Heart left ventricle (tissue), 16 donors: Measurements from ENCODE around the gene DYNC1I1. TPM values are rescaled to one million over a fixed set of nuclear protein-coding genes. Genes with fewer than 3 reads are reported as not detected.

Experiments
- ATAC-seq, 4 donors: fragments of 200-7000 bp; cut with Tn5 transposase; one replicate each; pipeline ENCODE4 v1.9.1; 2020 to 2022; ENCODE audit warnings: moderate library complexity in 4 of 4, mild to moderate bottlenecking in 3 of 4, moderate number of reproducible peaks in 1 of 4
- DNase-seq, 5 donors: peaks; one replicate each; pipeline ENCODE4 v3.0.0-alpha.2; 2020
- H3K27ac ChIP-seq, 12 donors: fragments of 200-600 bp; sonication (generic) in 4 of 12; one replicate each; pipeline versions ENCODE4 v1.5.0 to v1.8.0; 2016 to 2022; ENCODE audit warnings: mild to moderate bottlenecking in 2 of 12
- H3K27me3 ChIP-seq, 9 donors: fragments of 200-600 bp; sonication (generic) in 2 of 9; one replicate each; pipeline versions ENCODE4 v1.5.1 to v1.8.0; 2016 to 2022; ENCODE audit warnings: mild to moderate bottlenecking in 3 of 9
- H3K36me3 ChIP-seq, 9 donors: fragments of 200-600 bp; sonication (generic) in 2 of 9; one replicate each; pipeline versions ENCODE4 v1.5.0 to v1.8.0; 2018 to 2022; ENCODE audit warnings: mild to moderate bottlenecking in 2 of 9
- H3K4me1 ChIP-seq, 12 donors: fragments of 200-600 bp; sonication (generic) in 4 of 12; one replicate each; pipeline versions ENCODE4 v1.5.0 to v1.8.0; 2016 to 2022; ENCODE audit warnings: mild to moderate bottlenecking in 3 of 12
- H3K4me3 ChIP-seq, 12 donors: fragments of 200-600 bp; sonication (generic) in 4 of 12; one replicate each; pipeline versions ENCODE4 v1.5.0 to v1.8.0; 2017 to 2022; ENCODE audit warnings: mild to moderate bottlenecking in 9 of 12, moderate library complexity in 4 of 12
- H3K9me3 ChIP-seq, 12 donors: fragments of 200-600 bp; sonication (generic) in 4 of 12; one replicate each; pipeline versions ENCODE4 v1.5.0 to v1.8.0; 2016 to 2022; ENCODE audit warnings: mild to moderate bottlenecking in 1 of 12
- POLR2A ChIP-seq, 2 donors: fragments of 450-650 bp; IDR thresholded peaks; one replicate each; pipeline ENCODE4 v1.6.1; 2017; ENCODE audit warnings: antibody characterized with exemption in 2 of 2, mild to moderate bottlenecking in 2 of 2, moderate library complexity in 2 of 2
- WGBS, 4 donors: extraction: QIAGEN DNeasy Blood & Tissue Kit in 2 of 4; methylation state at CpG; one replicate each; pipeline versions ENCODE4 v1.1.5 to v1.1.7; 2013 to 2018; 5-methylcytosine and 5-hydroxymethylcytosine counted together
- intact Hi-C, 10 donors: fragments of 100-400 bp; cut with DNase I; formaldehyde crosslinking; loops; one replicate each; pipeline versions ENCODE4 v1.11.1 to v1.14.2; 2022
- polyA plus RNA-seq, 2 donors: library from polyadenylated mRNA; stranded (reverse); fragments of 200-250 nt; gene quantifications; one replicate each; pipeline ENCODE4 v1.2.3, GENCODE V29; 2013
- total RNA-seq, 9 donors: library from RNA; depleted of rRNA in 2 of 9; stranded (reverse); fragments of >200 nt in 2 of 9; fragmentation: NEBNext Ultra II Directional in 3 of 9; extraction: Animal tissue kit (Norgen Biotek cat#: 25700) in 3 of 9; gene quantifications; one replicate each; pipeline versions ENCODE4 v1.1.0 to v1.2.4, GENCODE V29; 2016 to 2023
- TF ChIP-seq, protein P1 (sequence below), 12 donors: fragments of 200-600 bp; sonication (generic) in 4 of 12; IDR thresholded peaks; one replicate each; pipeline versions ENCODE4 v1.5.0 to v1.8.0; 2018 to 2022; ENCODE audit warnings: antibody characterized with exemption in 12 of 12, mild to moderate bottlenecking in 5 of 12
- donor health status: ischemic (EF 13 %, LVEDD 7.1; RV severe dilation, severe dysfunction).
- donor health status: healthy with polysubstance abuse.
- donor health status: DM: no; HTN: yes; CAD: no.
- donor health status: DM: no; HTN: no; CAD: no.
- donor health status: ischemic (EF 25% LVEDD 6.9; RV normal size, moderate dysfunction).
- donor health status: ischemic (EF 25% LVEDD 5.7; RV mildly dilated, moderate dysfunction).
- donor health status: healthy.
- donor health status: DM: yes; HTN: yes; CAD: no.
- donor health status: ischemic (EF 35%, LVEDD 5.7; RV mildly dilated, moderate dysfunction).
- donor health status: nonischemic (EF 11% LVEDD 7.7; RV severe dilation, severe dysfunction).
- donor health status: DM: yes; HTN: yes; CAD: no.
- donor health status: PGD.
- donor health status: ischemic (EF 29% LVEDD 5.4; RV normal size, mild dysfunction).
- donor health status: nonischemic (EF 23%, LVEDD 6.1; RV moderate dilation, normal function).

The DYNC1I1 gene
- total and polyA plus RNA-seq, 11 donors, result 6.1 to 46.8 (median 30.6) TPM

DNA sequence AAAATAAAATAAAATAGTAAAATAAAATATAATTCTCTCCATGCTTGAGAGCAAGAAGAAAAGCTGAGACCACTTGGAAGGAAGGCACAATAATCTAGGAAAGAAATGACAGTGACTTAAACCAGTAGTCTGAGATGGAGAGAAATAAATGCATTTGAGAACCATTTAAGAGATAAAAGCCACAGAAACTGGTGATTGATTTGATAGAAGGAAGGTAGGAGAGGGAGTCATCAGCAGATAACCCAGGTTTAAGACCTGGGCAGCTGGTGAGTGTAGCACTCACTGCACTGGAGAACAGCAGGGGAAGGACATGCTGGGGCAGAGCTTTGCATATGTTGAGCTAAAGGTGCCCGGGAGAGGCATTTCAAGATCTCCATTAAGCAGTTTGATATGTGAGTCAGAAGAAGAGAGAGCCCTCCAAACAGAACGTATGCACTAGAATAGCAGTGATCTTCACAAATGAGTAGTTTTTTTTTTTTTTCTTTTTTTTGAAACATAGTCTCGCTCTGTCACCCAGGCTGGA lies 268.0 kb downstream of the DYNC1I1 start:
- Histone ChIP-seq H3K36me3 (peaks cover 0 to 28% (median 0%) of the 10 kb centered on the region in 9 donors), H3K27me3 (no peaks in the 10 kb centered on the region), H3K4me3 (no peak overlapping the region), H3K9me3 (no peaks in the 10 kb centered on the region), H3K4me1 (no peaks in the 10 kb centered on the region), H3K27ac (no peak overlapping the region)
- no peak for TF ChIP-seq POLR2A (IDR thresholded peaks at IDR 0.05)
- TF ChIP-seq, protein P1, sequence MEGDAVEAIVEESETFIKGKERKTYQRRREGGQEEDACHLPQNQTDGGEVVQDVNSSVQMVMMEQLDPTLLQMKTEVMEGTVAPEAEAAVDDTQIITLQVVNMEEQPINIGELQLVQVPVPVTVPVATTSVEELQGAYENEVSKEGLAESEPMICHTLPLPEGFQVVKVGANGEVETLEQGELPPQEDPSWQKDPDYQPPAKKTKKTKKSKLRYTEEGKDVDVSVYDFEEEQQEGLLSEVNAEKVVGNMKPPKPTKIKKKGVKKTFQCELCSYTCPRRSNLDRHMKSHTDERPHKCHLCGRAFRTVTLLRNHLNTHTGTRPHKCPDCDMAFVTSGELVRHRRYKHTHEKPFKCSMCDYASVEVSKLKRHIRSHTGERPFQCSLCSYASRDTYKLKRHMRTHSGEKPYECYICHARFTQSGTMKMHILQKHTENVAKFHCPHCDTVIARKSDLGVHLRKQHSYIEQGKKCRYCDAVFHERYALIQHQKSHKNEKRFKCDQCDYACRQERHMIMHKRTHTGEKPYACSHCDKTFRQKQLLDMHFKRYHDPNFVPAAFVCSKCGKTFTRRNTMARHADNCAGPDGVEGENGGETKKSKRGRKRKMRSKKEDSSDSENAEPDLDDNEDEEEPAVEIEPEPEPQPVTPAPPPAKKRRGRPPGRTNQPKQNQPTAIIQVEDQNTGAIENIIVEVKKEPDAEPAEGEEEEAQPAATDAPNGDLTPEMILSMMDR (IDR thresholded peaks at IDR 0.05), result no peak
- DNase-seq (no peak), ATAC-seq (no peak)
- intact Hi-C loops, result no loop called here
- 60 to 78% (median 72%) methylated on average over 3 of the region's 3 CpGs for WGBS, 4 donors

- H3K4me1 ChIP-seq, result no peaks in the 10 kb centered on the region
- no peaks in the 10 kb centered on the region for H3K27me3 ChIP-seq
- no peak overlapping the region for H3K4me3 ChIP-seq
- no peaks in the 10 kb centered on the region for H3K9me3 ChIP-seq
- H3K36me3 ChIP-seq, result peaks cover 0 to 20% (median 0%) of the 10 kb centered on the region in 9 donors
- intact Hi-C loops, result no loop called here
- 88 to 89% (median 89%) methylated on average over 1 of the region's 1 CpG for WGBS, 4 donors
- DNase-seq, result no peak
- ATAC-seq, result no peak
- TF ChIP-seq, protein P1 (IDR thresholded peaks at IDR 0.05), result no peak
- no peak for TF ChIP-seq POLR2A (IDR thresholded peaks at IDR 0.05)
- H3K27ac ChIP-seq, result no peak overlapping the region
Observed at GRCh38 chr7:96041171-96041570, 268.8 kb downstream of the DYNC1I1 start.

GRCh38 chr7:96045181-96045580 lies 272.8 kb downstream of the DYNC1I1 start:
- DNase-seq, result no peak
- Histone ChIP-seq H3K27me3 (no peaks in the 10 kb centered on the region), H3K9me3 (no peaks in the 10 kb centered on the region), H3K36me3 (no peaks in the 10 kb centered on the region), H3K4me3 (no peak overlapping the region), H3K4me1 (no peaks in the 10 kb centered on the region), H3K27ac (no peak overlapping the region)
- intact Hi-C loops, result no loop called here
- TF ChIP-seq POLR2A (IDR thresholded peaks at IDR 0.05), result no peak
- TF ChIP-seq, protein P1 (IDR thresholded peaks at IDR 0.05), result no peak
- WGBS, 4 donors, result 87 to 89% (median 89%) methylated on average over 3 of the region's 3 CpGs
- no peak for ATAC-seq

GRCh38 chr7:96045919-96046318 lies 273.6 kb downstream of the DYNC1I1 start:
- intact Hi-C loops, result no loop called here
- Histone ChIP-seq H3K4me3 (no peak overlapping the region), H3K9me3 (no peaks in the 10 kb centered on the region), H3K27ac (no peak overlapping the region), H3K36me3 (no peaks in the 10 kb centered on the region), H3K27me3 (no peaks in the 10 kb centered on the region), H3K4me1 (no peaks in the 10 kb centered on the region)
- DNase-seq (no peak), ATAC-seq (no peak)
- 86 to 89% (median 87%) methylated on average over 4 of the region's 4 CpGs for WGBS, 4 donors
- TF ChIP-seq, protein P1 (IDR thresholded peaks at IDR 0.05), result no peak
- no peak for TF ChIP-seq POLR2A (IDR thresholded peaks at IDR 0.05)
